Smooth muscle cell of the brain vasculature (primary cell): ENCODE data around the gene PPFIA1.

ENCODE experiments used
- DNase-seq: peaks from one replicate; pipeline ENCODE4 v3.0.0-alpha.2; 2012; ENCODE audit warnings: low read depth, low spot score

The PPFIA1 gene

DNA sequence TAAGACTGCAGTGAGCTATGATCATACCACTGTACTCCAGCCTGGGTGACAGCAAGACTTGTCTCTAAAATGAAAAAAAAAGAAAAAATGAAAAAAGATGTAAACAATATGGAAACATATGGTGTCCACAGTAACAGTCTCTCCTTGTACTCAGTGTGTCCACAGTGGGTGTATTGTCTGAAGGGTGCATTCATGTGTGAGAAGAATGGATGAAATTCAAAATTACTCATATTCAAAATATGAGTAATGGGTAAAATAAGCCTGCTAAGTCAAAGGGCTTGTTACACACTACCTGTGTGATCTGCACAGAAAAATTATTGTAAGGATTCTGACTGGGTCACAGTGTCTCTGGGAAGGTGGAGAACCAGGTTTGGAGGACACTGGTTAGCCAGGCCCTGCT, 26.9 kb downstream of the PPFIA1 start:
- DNase-seq, result no peak

DNA sequence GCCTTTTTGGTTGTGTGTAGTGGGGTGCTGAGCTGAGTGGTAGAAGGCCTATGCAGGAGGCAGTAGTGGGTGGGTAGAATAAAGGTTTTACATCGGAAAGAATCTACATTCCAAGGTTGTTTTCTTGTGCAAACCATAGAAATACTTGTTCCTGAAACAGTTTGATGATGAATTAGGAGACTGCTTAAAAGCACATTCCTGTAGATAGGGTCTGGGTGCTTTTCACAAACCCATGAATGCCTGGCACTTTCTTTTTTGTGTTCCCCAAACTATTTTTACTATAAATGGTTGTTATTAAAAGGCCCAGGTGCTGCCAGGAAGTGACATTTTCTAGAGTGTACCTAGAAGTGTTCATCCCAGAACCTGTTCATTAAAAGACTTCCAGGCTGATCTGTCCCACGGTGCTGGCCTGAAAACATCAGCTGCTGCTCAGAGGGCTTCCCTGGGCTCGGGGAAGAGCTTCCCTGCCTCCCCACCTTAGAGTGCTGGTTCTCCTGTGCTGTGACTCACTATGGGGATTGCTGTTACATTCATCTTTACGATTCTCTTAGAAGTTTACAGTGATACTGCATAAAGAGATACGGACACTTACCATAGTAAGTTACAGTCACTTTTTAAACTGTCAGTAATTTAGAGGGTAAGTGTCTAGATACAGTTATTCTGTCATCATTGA, 27.9 kb downstream of the PPFIA1 start:
- no peak for DNase-seq

DNA sequence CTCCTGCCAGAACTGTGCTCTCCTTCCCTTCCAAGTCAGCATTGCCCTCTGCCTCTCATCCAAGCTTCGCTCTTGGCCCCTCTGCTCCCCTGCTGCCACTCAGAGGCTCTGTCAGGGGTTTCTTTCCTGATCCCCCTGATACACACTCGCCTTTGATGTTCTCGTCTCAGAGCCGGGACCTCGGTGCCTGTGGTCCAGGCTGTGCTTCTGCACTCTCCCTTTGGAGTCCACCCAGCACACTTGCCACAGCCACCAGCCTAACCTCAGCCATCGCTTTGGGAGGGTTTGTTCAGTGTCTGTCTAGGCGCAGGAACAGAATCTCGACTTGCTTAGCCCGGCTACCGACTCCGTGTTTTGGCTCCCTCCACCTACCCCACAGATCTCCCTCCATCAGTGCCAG, 29.1 kb downstream of the PPFIA1 start:
- no peak for DNase-seq

DNA sequence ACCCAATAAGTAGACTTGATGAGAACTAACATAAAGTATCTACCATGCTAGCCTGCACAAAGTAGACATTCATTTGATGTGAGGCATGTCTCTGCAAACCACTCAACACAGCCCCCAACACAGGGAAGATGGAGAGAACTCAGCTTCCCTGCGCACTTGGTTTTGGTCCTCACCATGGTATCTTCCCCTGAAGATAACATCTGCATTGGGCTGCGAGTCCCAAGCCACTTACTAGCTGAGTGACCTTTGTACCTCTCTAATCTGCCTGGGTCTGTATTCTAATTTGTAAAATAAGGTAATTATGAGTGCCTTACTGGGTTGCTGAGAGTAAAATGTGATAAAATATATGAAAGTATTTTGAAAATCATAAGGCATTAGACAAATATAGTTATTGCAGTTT, 30.7 kb downstream of the PPFIA1 start:
- DNase-seq, result no peak

DNA sequence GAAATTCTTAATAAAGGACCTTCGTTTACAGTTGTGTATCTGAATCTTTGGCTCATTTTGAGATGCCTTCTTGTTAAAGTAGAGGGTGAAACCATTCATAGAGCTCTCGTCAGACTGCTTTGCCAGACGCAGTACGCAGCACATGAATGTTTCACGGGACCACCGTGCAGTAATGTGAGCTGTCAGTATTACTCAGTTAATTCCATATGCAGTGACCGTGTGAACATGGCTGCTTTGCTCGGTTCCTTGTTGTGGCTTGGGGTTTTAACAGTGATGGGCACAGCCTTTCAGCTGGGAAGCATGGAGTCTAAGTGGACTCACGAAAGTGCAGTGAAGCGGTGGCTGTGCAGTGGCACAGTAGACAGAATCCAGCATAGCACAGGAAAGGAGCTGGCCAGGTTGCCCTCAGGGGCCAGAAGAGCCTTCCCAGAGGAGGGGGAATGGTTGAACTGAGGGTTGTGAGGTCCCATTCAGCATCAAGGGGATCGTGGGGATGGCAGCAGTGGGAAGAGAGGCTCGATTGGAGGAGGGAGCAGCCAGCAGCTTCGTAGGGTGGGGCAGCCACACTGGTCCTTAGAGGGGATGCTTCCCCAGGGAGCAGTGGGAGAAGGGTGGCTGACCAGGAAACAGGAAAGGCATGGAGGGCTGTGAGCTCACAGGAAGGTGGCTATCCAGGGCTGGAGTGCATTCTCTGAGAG, 31.4 kb downstream of the PPFIA1 start:
- DNase-seq, result no peak

DNA sequence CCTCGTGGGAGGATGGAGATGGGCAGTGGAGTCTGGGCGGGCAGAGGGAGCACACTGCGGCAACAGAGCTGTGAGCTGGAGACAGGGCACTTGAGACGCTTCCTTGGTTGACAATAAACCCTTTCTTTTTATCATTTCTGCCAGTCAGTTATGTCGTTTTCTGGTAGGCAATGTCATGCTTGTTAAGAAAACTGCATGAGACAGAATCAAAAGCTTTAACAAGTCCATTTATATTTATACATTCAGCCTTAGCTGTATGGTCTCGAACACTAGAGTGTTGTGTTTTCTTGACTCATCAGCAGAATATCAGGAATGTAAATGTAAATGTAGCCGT, 31.9 kb downstream of the PPFIA1 start:
- DNase-seq, result no peak

DNA sequence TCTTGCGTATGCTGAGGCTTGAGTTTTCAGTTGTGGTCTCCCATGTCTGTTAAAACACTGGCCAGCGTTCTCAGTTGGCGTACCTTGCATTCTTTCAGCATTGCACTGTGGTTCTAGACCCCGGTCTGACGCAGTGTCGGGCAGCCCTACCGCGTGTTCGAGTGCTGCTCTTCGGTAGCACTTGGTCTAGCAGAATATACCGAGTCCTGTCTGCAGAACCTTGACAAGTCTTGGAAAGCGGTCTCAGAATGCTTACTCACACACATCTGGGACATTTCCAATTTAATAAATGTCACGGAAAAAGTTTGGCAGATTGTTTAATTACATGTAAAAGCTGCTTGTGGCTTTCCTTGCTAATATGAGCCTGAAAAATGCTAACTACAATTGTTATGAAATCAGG, 32.6 kb downstream of the PPFIA1 start:
- no peak for DNase-seq

DNA sequence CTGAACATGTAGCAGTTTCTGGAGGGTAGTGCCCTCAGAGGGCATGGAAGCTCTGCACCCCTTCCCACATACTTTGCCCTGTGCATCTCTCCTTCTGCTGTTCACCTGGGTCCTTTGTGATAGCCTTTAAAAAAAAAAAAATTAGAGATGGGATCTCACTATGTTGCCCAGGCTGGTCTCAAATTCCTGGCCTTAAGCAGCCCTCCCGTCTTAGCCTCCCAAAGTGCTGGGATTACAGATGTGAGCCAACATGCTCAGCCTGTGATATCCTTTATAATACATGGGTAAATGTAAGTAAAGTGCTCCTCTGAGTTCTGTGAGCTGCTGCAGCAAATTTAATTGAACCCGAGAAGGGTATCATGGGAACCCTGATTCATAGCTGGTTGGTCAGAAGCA, 33.7 kb downstream of the PPFIA1 start:
- DNase-seq, result no peak

DNA sequence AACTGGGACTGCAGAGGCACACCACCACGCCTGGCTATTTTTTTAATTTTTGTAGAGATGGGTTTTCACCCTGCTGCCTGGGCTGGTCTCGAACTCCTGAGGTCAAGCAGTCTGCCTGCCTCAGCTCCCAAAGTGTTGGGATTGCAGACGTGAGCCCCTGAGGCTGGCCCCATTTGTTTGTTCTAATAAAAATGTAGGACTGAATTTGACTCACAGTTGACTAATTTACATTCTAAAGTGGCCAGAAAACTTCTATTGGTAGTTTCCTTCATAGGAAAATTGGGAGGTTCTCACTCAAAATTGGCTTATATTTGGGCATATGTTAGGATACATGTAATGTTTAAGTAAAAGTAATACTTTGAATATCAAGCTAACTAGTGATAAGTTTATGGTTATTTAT, 35.0 kb downstream of the PPFIA1 start:
- DNase-seq, result no peak

DNA sequence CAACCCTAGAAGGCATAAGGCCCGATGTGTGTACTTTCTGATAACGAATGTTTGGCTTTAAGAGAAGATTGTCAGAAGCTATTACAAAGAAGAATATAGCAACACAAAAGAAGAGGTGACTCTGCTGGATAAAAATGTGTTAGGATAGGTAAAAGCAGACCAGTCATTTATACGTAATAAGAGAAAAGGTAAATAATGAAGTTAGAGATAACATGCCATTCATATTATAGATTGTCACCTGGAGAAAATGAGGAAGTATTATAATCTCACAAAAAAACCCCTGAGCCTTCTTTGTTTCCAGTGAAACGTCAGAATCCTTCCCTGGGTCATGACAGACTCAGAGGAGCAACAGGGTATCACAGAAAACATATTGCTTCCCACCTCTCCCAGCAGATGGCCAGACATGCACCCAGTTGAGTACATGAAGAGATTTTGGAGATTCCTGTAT, 36.1 kb downstream of the PPFIA1 start:
- DNase-seq, result no peak

DNA sequence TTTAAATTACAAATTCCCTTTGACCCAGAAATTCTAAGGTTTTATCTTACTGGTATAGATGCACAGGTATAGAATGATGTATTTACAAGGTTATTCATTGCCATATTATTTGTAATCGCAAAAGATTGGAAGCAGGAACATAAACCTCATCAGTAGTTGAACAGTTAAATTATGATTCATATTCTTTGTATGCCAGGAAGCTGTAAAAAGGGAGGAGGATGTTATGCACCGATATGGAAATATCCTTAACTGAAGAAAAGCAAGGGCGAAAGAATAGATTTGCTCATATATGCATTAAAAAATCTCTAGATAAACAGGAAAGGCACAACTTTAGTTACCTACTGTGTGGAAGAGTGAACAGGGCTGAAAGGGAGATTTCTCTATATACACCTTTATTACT, 36.7 kb downstream of the PPFIA1 start:
- no peak for DNase-seq

DNA sequence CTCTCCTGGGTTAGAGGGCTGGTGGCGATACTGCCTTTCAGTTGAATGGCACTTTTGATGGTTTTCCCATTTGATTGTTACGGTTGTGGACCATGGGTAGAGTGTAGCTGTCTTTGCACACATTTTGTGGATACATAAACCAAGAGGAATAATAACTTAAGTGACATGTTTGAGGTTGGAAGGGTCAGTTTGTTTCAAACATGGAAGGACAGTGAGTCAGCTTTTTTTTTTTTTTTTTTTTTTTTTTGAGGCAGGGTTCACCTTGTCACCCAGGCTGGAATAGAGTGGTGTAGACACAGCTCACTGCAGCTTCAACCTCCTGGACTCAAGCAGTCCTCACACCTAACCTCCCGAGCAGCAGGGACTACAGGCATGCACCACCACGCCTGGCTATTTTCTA, 41.1 kb downstream of the PPFIA1 start:
- no peak for DNase-seq

DNA sequence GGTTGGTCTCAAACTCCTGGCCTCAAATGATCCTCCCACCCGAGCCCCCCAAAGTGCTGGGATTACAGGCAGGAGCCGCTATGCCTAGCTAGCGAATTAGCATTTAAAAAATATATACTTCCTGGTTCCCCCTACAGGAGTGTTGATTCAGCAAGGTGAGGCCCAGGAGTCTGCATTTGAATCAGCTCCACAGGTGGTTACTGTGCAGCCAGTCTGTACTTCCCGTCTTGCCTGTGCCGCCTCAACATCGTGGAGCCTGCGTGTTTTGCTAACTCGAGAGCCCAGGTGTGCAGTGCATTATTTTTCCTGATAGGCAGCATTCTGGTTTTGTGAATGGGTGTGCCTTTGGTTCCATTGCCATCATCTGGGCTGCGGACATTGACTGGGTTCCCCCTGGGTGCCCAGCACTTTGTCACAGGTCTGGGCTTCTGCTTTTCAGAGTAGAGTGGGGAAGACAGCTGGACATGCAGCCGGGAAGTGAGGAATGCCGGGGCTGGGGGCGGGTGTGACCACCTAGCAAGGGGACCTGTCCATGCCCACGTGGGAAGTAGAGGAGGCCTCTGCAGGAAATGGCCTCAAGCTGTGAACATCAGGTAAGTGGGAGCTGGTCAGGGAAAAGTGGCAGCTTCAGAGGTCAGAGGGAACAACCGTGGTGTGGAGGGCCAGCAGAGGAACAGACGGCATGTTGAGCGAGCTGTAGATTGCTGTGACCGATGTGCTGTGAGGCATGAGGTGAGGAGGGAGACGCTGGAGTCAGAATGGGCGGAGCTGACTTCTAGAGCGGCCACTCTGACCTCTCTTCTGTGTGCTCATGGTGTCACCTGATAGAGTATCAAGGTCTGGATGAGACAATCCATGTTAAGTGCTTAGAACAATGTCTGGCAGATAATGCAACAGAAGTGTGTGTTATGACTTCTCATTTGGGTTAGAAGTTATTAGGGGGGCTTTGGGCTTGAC, 42.2 kb downstream of the PPFIA1 start:
- no peak for DNase-seq

DNA sequence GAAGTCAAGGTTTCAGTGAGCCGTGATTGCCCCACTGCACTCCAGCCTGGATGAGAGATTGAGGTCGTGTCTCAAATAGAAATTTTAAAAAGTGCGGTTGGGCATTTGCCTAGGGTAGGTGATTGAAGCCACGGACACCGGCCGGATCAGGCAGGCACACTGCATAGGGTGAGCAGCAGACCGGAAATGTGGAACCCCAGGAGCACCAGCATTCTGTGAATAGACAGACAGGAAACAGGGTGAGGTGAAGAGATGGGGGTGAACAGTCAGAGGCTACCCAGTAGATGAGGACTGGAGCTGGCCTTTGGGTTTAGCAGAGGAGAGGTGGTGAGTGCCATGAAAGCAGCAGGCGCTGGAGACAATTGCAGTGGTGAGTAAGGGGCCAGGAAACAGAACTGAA, 43.5 kb downstream of the PPFIA1 start:
- DNase-seq, result no peak

DNA sequence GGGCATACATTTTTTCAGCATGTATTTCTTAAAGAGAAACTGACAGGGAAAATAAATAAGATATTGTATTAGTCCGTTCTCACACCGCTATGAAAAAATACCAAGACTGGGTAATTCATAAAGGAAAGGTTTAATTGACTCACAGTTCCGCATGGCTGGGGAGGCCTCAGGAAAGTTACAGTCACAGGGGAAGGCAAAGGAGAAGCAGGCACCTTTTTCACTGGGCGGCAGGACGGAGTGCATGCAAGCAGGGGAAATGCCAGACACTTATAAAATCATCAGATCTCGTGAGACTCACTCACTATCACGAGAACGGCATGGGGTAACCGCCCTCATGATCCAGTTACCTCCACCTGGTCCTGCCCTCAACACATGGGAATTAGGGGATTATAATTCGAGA, 44.2 kb downstream of the PPFIA1 start:
- no peak for DNase-seq

DNA sequence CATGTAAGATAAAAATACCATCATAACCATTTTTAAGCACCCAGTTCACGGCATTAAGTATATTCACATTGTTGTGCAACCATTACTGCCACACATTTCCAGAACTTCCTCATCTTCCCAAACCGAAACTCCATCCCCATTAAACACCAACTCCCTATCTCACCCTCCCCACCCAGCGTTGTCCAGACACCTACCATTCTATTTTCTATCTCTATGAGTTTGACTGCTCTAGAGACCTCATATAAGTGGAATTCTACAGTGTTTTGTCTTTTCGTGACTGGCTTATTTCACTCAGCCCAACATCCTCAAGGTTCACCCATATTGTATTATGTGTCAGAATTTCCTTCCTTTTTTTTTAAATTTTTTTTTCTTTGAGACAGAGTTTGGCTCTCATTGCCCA, 45.2 kb downstream of the PPFIA1 start:
- no peak for DNase-seq

DNA sequence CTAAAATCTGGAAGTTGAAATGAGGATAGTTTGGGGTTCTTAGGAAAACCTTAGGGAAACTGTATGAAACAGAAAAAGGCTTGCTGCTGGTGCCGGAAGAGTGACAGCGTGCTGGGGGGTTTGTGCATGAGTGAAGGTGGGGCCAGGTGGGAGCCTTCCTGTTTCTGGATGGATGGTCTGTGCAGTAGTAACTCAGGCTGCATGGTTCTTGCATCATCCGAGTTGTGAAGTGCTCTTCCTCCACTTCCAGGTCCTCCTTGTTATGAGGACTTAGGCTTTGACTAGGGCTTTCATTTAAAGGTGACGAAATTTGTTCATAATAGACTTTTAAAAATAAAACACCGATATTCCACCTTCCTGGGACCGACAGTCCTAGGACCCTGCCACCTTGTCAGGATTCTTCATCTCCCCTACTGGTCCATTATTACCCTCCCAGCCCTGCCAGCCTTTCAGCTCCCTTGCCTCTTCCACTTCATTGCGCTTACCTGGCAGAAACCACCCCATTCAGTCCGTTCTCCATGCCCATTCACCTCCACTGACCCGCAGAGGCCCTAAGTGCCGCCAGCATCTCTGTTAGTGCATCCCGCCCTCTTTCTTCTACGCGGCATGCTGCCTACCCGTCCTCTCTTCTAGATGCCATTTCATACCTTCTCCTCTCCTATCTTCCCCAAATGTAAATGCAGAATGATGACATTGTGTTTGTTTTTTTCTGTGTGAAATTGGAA, 47.3 kb downstream of the PPFIA1 start:
- DNase-seq, result no peak

DNA sequence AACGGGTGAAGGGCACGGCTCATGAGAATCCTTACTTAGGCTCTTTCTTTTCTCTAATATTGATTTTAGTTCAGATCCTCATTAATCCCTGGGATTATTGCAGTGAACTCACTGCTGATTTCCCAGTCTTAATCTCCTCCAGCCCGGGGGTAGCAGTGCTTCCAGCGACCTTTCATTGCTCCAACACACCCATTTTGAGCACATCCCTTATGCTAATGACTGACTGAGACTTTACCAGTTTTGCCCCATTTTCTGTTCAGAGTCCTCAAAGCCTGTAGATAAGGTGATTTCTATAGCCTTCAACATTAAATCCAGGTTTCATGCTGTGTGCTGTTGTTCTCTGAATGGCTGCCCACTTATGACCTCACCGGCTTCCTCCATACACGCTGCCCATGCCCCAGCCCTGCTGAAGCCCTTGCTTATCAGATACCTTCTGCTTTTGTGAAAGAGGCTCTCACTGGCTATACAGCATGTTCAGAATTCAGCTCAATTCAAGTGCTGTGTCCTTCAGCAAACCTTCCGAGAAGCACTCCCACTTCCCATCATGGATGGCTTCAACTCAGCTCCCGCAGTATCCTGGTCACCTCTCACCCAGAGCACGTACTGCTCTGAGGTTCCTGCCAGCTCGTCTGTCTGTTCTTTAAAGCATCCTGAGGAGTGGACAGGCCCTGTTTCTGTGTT, 49.0 kb downstream of the PPFIA1 start:
- DNase-seq, result no peak

DNA sequence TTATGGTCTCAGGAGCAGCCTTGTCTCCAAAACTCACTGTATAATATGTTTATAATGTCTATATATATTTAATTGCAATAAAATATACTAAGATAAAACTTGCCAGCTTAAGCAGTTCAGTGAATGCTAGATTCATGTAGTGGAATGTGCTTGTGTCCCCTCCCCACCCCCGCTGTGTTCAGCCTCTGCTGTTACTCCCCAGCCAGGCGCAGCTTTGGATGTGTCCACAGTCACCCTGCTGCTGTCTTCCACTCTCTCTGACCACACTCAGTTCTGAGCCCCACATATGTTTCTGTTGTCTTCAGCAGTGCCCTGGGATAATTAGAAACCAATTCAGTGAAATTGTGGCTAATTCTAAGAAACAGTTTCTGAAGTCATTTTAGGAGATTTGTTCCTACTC, 52.2 kb downstream of the PPFIA1 start:
- DNase-seq, result no peak

DNA sequence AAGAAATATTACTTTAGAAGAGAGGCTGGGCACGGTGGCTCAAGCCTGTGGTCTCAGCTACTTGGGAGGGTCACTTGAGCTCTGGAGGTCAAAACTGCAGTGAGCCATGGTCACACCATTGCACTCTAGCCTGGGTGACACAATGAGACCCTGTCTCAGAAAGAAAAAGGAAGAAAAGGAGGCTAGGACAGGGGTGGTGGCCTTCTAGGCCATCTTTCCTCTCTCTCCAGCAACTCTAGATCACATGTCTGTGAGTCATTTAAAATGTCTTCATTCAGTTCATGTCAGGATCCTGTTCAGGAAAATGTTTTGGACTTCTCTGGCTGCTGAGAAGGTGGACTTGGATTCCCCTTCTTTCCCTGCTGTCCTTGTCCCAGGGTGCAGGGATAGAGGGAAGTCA, 53.3 kb downstream of the PPFIA1 start:
- DNase-seq, result no peak

DNA sequence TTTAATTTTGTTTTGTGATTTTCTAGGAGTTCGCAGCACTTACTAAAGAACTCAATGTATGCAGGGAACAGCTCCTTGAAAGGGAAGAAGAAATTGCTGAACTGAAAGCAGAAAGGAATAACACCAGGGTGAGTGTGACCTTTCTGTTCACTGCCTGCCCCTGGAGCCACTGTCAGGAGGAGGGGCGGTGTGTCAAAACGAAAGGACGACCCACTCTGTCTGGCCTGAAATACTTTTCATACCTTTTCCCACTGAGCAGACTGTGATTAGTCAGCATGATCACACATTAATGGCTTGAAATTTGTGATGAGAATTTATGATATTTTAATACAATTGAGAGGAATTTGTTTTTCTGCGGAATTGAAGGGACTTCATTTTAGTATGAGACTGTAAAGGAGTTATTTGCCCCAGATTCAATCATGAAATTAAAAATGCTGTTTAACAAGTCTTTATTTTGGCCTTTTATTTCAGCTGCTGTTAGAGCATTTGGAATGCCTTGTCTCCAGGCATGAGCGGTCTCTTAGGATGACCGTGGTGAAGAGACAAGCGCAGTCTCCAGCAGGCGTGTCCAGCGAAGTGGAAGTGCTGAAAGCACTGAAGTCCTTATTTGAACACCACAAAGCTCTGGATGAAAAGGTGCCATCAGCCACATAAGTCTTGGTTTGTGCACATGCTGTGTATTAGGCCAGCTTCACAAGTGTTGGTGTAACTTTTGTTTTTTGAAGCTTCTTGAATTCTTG, 54.1 kb downstream of the PPFIA1 start:
- DNase-seq, result no peak
